ENCODE data around the gene SP100. TPM values are rescaled to one million over a fixed set of nuclear protein-coding genes. Genes with fewer than 3 reads are reported as not detected.

Gene SP100
- total RNA-seq, 4 donors from 2014 or later = 106 to 498 (median 127) TPM

- no peak for TF ChIP-seq POLR2A (IDR thresholded peaks at IDR 0.05)
- no peak for TF ChIP-seq CTCF (IDR thresholded peaks at IDR 0.05)
- no peaks in the 10 kb centered on the region for H3K9me3 ChIP-seq
These were observed 28.8 kb downstream of the SP100 start for GRCh38 chr2:230444832-230445231.

GRCh38 chr2:230447036-230447435 lies 31.0 kb downstream of the SP100 start:
- Histone ChIP-seq H3K4me3 (no peak overlapping the region), H3K4me1 (peaks cover 0 to 18% (median 5%) of the 10 kb centered on the region in 4 donors), H3K27me3 (no peaks in the 10 kb centered on the region), H3K9me3 (no peaks in the 10 kb centered on the region), H3K27ac (peak overlapping the region in 3 of 4 donors; percentile 10 to 82 (median 79)), H3K36me3 (peaks cover 0 to 78% (median 0%) of the 10 kb centered on the region in 3 donors)
- no peak for DNase-seq
- TF ChIP-seq POLR2A (IDR thresholded peaks at IDR 0.05) (no peak), CTCF (IDR thresholded peaks at IDR 0.05) (no peak)

More at GRCh38 chr2:230444832-230445231, 28.8 kb downstream of the SP100 start:
- peak overlapping the region in 1 of 4 donors; percentile 82 for H3K27ac ChIP-seq
- peaks cover 0 to 27% (median 7%) of the 10 kb centered on the region in 4 donors for H3K4me1 ChIP-seq
- H3K27me3 ChIP-seq = no peaks in the 10 kb centered on the region
- peaks cover 0 to 70% (median 0%) of the 10 kb centered on the region in 3 donors for H3K36me3 ChIP-seq
- no peak overlapping the region for H3K4me3 ChIP-seq
- DNase-seq = no peak

GRCh38 chr2:230447455-230448451 lies 31.8 kb downstream of the SP100 start:
- peaks cover 0 to 83% (median 0%) of the 10 kb centered on the region in 3 donors for H3K36me3 ChIP-seq
- DNase-seq = no peak
- H3K4me3 ChIP-seq = no peak overlapping the region
- H3K27me3 ChIP-seq = no peaks in the 10 kb centered on the region
- TF ChIP-seq CTCF (IDR thresholded peaks at IDR 0.05) (no peak), POLR2A (IDR thresholded peaks at IDR 0.05) (no peak)
- peak overlapping the region; percentile 10 to 82 (median 55) for H3K27ac ChIP-seq
- H3K9me3 ChIP-seq = no peaks in the 10 kb centered on the region
- peaks cover 0 to 14% (median 5%) of the 10 kb centered on the region in 4 donors for H3K4me1 ChIP-seq

- DNase-seq = no peak
- H3K27ac ChIP-seq = peak overlapping the region in 2 of 4 donors; percentile 79 to 82
These were observed 34.0 kb downstream of the SP100 start for GRCh38 chr2:230449901-230450467.

More at GRCh38 chr2:230449901-230450467, 34.0 kb downstream of the SP100 start:
- Histone ChIP-seq H3K27me3 (no peaks in the 10 kb centered on the region), H3K4me3 (no peak overlapping the region), H3K36me3 (peaks cover 0 to 73% (median 0%) of the 10 kb centered on the region in 3 donors), H3K4me1 (peaks cover 0 to 14% (median 5%) of the 10 kb centered on the region in 4 donors), H3K9me3 (no peaks in the 10 kb centered on the region)
- TF ChIP-seq POLR2A (IDR thresholded peaks at IDR 0.05) (no peak), CTCF (IDR thresholded peaks at IDR 0.05) (no peak)
